Mesendoderm (in vitro differentiated cells): ENCODE results near the gene MRPL37.

Experiments used
- DNase-seq: peaks from one replicate; pipeline ENCODE4 v3.0.0; 2013
- H2AK5ac ChIP-seq: 2 replicates; pipeline ENCODE4 v1.6.1; 2013; ENCODE audit warnings: low read length, inconsistent platforms
- H2BK120ac ChIP-seq: 2 replicates; pipeline ENCODE4 v1.6.1; 2013; ENCODE audit warnings: low read depth, mild to moderate bottlenecking, low read length, moderate library complexity, mixed read lengths
- H2BK15ac ChIP-seq: replicated peaks from 2 replicates; pipeline ENCODE4 v1.6.1; 2013; ENCODE audit warnings: low read depth, mild to moderate bottlenecking, moderate library complexity
- H2BK5ac ChIP-seq: 2 replicates; pipeline ENCODE4 v1.6.1; 2013; ENCODE audit warnings: low read length, inconsistent platforms
- H3K18ac ChIP-seq: 2 replicates; pipeline ENCODE4 v1.6.1; 2013; ENCODE audit warnings: mild to moderate bottlenecking, low read length, mixed read lengths
- H3K23ac ChIP-seq: one replicate; pipeline ENCODE4 v1.6.1; 2013; ENCODE audit warnings: low read length
- H3K27ac ChIP-seq: 2 replicates; pipeline ENCODE4 v1.5.1; 2013; ENCODE audit warnings: low read depth, mild to moderate bottlenecking, inconsistent platforms, low read length, moderate library complexity
- H3K27me3 ChIP-seq: 2 replicates; pipeline ENCODE4 v1.6.1; 2013; ENCODE audit warnings: low read length, control low read depth, mild to moderate bottlenecking, inconsistent platforms; ENCODE audit not compliant: insufficient read depth, poor library complexity
- H3K36me3 ChIP-seq: 2 replicates; pipeline ENCODE4 v1.6.1; 2013; ENCODE audit warnings: low read length, inconsistent platforms; ENCODE audit not compliant: control insufficient read depth, insufficient read depth
- H3K4ac ChIP-seq: one replicate; pipeline ENCODE4 v1.6.1; 2013; ENCODE audit warnings: low read depth, mild to moderate bottlenecking, low read length, moderate library complexity
- H3K4me1 ChIP-seq: 2 replicates; pipeline ENCODE4 v1.6.1; 2013; ENCODE audit warnings: low read depth, low read length, inconsistent platforms; ENCODE audit not compliant: control insufficient read depth
- H3K4me2 ChIP-seq: 2 replicates; pipeline ENCODE4 v1.6.1; 2013; ENCODE audit warnings: low read length
- H3K4me3 ChIP-seq: 2 replicates; pipeline ENCODE4 v1.5.1; 2013; ENCODE audit warnings: mild to moderate bottlenecking, low read length
- H3K56ac ChIP-seq: one replicate; pipeline ENCODE4 v1.6.1; 2013; ENCODE audit warnings: low read length
- H3K79me1 ChIP-seq: 2 replicates; pipeline ENCODE4 v1.6.1; 2013; ENCODE audit warnings: low read length, inconsistent platforms
- H3K79me2 ChIP-seq: 2 replicates; pipeline ENCODE4 v1.6.1; 2013; ENCODE audit warnings: mild to moderate bottlenecking, low read length; ENCODE audit not compliant: control insufficient read depth, insufficient read depth
- H3K9ac ChIP-seq: 2 replicates; pipeline ENCODE4 v1.6.1; 2013; ENCODE audit warnings: low read length, inconsistent platforms
- H4K5ac ChIP-seq: one replicate; pipeline ENCODE4 v1.6.1; 2013; ENCODE audit warnings: low read length
- H4K8ac ChIP-seq: one replicate; pipeline ENCODE4 v1.6.1; 2013; ENCODE audit warnings: low read depth, mild to moderate bottlenecking, control low read depth, low read length, moderate library complexity
- WGBS: extraction: QIAGEN DNeasy Blood & Tissue Kit; methylation state at CpG from one replicate; pipeline ENCODE4 v1.1.7; 2013; ENCODE audit warnings: low lambda C conversion rate, missing lambda C conversion rate; ENCODE audit not compliant: insufficient coverage; ENCODE audit errors: extremely low coverage; 5-methylcytosine and 5-hydroxymethylcytosine counted together

MRPL37 gene

DNA sequence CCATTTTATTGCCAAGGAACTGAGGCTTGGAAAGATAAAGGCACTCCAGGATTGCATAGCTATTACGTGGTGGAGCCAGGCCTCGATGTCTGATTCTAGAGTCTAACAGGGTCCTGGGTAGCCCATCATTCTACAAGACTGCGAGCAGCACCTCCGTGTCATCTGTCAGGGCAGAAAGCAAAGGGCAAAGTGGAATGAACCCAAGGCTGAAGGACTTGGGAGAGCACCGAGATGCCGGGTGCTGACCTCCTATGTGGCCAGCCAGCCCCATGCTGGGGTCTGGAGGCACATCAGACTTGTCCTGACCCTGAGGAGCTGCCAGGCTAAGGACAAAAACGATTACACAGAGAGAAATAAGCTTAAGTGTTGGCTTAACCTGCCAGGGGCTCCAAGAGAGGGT is 62.3 kb downstream of the MRPL37 start:
- H3K79me2 ChIP-seq = peaks cover 35% of the 10 kb centered on the region
- H2BK120ac ChIP-seq = no peak overlapping the region
- H4K5ac ChIP-seq = no peak overlapping the region
- no peak overlapping the region for H3K4ac ChIP-seq
- no peak overlapping the region for H3K4me2 ChIP-seq
- H3K9ac ChIP-seq = no peak overlapping the region
- no peaks in the 10 kb centered on the region for H3K27me3 ChIP-seq
- H3K36me3 ChIP-seq = peaks cover 3% of the 10 kb centered on the region
- no peak overlapping the region for H3K18ac ChIP-seq
- no peak overlapping the region for H2BK5ac ChIP-seq
- no peak overlapping the region for H3K23ac ChIP-seq
- no peak overlapping the region for H2AK5ac ChIP-seq
- H3K4me1 ChIP-seq = no peaks in the 10 kb centered on the region
- no peak overlapping the region for H3K27ac ChIP-seq
- WGBS = no CpG with 5 or more reads among the region's 7 CpGs
- H2BK15ac ChIP-seq = no peak overlapping the region
- no peak overlapping the region for H4K8ac ChIP-seq
- no peak overlapping the region for H3K4me3 ChIP-seq
- no peak overlapping the region for H3K56ac ChIP-seq
- no peak for DNase-seq
- H3K79me1 ChIP-seq = peaks cover 56% of the 10 kb centered on the region

DNA sequence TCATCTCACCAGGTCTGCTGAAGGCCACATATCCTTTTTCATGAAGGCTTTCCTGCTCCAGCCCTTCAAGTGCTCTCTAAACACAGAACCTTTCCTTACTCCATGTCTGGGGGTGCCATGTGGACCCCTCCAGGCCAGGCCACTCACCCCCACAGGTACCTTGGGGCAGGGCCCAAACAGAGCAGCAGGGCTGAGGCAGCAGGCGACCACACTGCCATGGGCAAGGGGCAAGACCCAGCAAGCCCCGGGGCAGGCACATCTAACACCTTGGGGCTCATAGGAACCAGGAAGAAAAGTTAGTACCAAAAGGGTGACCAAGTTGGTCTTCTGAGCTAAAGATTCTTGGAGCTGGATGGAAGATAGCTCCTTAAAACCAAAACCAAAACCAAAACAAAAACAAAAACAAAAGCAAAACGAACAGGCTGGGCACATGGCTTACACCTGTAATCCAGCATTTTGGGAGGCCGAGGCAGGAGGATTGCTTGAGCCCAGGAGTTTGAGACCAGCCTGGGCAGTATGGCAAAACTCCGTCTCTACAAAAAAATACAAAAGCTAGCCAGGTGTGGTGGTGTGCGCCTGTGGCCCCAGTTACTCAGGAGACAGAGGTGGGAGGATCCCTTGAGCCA is 63.7 kb downstream of the MRPL37 start:
- Histone ChIP-seq H3K36me3 (no peaks in the 10 kb centered on the region), H3K4me1 (no peaks in the 10 kb centered on the region), H2BK15ac (no peak overlapping the region), H2AK5ac (no peak overlapping the region), H3K79me1 (peaks cover 59% of the 10 kb centered on the region), H3K27me3 (no peaks in the 10 kb centered on the region), H3K4me3 (no peak overlapping the region), H3K27ac (no peak overlapping the region), H2BK120ac (no peak overlapping the region), H3K56ac (no peak overlapping the region), H3K4ac (no peak overlapping the region), H3K18ac (no peak overlapping the region), H2BK5ac (no peak overlapping the region), H4K8ac (no peak overlapping the region), H3K23ac (no peak overlapping the region), H3K9ac (no peak overlapping the region), H3K79me2 (peaks cover 38% of the 10 kb centered on the region), H3K4me2 (no peak overlapping the region), H4K5ac (no peak overlapping the region)
- no peak for DNase-seq
- no CpG with 5 or more reads among the region's 6 CpGs for WGBS

DNA sequence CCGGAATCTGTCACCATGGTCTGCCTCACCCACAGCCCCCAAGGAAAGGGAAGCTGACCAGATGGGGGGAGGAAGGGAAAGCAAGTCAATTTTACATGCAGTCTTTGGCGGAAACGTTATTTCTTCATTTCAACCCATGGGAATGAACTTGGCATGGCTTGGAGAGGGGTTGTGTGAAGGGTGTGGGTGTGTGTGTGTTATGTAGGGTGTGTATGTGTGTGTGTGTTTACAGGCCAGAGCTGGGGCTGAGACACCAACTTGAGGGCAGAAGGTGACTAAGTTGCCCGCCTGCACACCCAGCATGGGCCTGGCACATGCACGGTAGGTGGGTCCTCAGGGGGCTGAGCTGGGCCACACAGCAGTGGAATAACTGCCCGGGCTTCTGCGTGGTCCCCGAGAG is 65.2 kb downstream of the MRPL37 start:
- Histone ChIP-seq H3K4me3 (no peak overlapping the region), H3K23ac (no peak overlapping the region), H4K5ac (no peak overlapping the region), H3K27me3 (no peaks in the 10 kb centered on the region), H2BK15ac (no peak overlapping the region), H3K79me1 (peaks cover 70% of the 10 kb centered on the region), H2AK5ac (no peak overlapping the region), H3K9ac (no peak overlapping the region), H3K79me2 (peaks cover 46% of the 10 kb centered on the region), H3K4me2 (no peak overlapping the region), H4K8ac (no peak overlapping the region), H3K4ac (no peak overlapping the region), H3K36me3 (no peaks in the 10 kb centered on the region), H2BK5ac (no peak overlapping the region), H3K56ac (no peak overlapping the region), H3K18ac (no peak overlapping the region), H3K27ac (no peak overlapping the region), H2BK120ac (no peak overlapping the region), H3K4me1 (no peaks in the 10 kb centered on the region)
- no peak for DNase-seq
- WGBS = no CpG with 5 or more reads among the region's 8 CpGs

DNA sequence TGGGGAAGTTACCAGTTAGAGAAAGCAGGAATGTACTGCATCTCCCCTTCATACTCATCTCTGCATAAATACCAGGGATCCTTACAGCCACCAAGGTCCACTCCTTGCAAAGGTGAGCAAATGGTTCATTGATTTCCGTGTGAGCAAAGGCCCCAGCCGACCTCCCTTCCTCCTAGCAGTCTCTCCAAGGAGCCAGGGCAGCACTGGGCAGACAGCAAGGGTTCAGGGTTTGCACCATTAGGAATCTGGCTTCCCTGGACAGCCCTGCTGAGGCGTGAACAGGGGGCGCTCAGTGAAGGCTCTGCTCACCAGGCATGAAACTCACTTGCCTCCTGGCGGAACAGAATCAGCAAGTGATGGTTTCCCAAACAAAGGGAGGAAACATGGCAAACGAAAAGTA is 65.7 kb downstream of the MRPL37 start:
- no peaks in the 10 kb centered on the region for H3K36me3 ChIP-seq
- H3K9ac ChIP-seq = no peak overlapping the region
- no peak for DNase-seq
- H3K4me1 ChIP-seq = no peaks in the 10 kb centered on the region
- no peak overlapping the region for H3K56ac ChIP-seq
- H3K23ac ChIP-seq = peak overlapping the region; percentile 30
- H3K4me3 ChIP-seq = no peak overlapping the region
- H3K18ac ChIP-seq = no peak overlapping the region
- H2BK5ac ChIP-seq = no peak overlapping the region
- H3K27me3 ChIP-seq = no peaks in the 10 kb centered on the region
- peaks cover 72% of the 10 kb centered on the region for H3K79me1 ChIP-seq
- H3K4ac ChIP-seq = no peak overlapping the region
- H3K27ac ChIP-seq = no peak overlapping the region
- H2AK5ac ChIP-seq = no peak overlapping the region
- H4K8ac ChIP-seq = no peak overlapping the region
- no CpG with 5 or more reads among the region's 6 CpGs for WGBS
- peaks cover 50% of the 10 kb centered on the region for H3K79me2 ChIP-seq
- H3K4me2 ChIP-seq = no peak overlapping the region
- no peak overlapping the region for H2BK120ac ChIP-seq
- no peak overlapping the region for H4K5ac ChIP-seq
- H2BK15ac ChIP-seq = no peak overlapping the region

DNA sequence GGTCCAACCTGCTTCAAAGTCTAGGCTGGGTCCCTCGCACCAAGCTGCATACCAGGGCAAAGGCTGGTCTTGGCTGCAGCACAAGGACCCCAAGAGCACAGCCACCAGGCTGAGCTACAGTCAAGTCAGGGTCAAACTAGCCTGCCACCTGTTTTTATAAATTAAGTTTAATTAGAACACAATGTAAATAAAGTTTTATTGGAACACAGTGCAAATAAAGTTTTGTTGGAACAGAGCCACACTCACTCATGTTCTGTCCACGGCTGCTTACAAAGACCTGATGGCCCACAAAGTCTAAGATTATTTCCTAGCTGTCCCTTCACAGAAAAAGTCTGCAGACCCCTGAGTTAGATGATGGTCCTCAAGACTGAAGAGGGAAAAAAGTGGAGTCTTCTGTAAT is 66.2 kb downstream of the MRPL37 start:
- Histone ChIP-seq H3K56ac (no peak overlapping the region), H3K23ac (peak overlapping the region; percentile 30), H2BK15ac (no peak overlapping the region), H3K79me1 (peaks cover 71% of the 10 kb centered on the region), H3K79me2 (peaks cover 52% of the 10 kb centered on the region), H3K36me3 (no peaks in the 10 kb centered on the region), H2BK120ac (no peak overlapping the region), H4K8ac (no peak overlapping the region), H3K27me3 (no peaks in the 10 kb centered on the region), H2BK5ac (no peak overlapping the region), H3K9ac (no peak overlapping the region), H3K4me2 (no peak overlapping the region), H2AK5ac (no peak overlapping the region), H3K4me1 (no peaks in the 10 kb centered on the region), H3K4me3 (no peak overlapping the region), H3K18ac (no peak overlapping the region), H3K27ac (no peak overlapping the region), H3K4ac (no peak overlapping the region), H4K5ac (no peak overlapping the region)
- no peak for DNase-seq
- WGBS = no CpG with 5 or more reads among the region's 2 CpGs

DNA sequence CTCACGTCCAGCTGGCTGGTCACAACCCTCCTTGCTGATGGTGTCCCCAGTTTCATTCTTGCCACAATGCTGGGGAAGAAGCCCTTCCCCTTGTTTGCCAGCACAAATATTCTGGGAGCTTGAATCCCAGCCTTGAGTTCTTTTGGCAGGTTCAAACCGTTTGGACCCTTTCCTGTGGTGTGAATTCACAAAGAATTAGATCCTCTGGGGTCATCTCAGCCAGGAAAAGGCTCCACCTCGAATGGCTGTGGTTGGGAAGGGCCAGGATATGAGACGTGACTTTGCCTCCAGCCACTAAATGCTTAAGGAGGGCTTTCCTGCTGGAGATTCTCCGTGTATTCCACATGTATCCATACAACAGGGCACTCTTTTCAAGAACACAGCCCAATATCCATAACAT is 66.9 kb downstream of the MRPL37 start:
- H3K18ac ChIP-seq = no peak overlapping the region
- no peak overlapping the region for H4K5ac ChIP-seq
- no peak overlapping the region for H2BK15ac ChIP-seq
- H3K36me3 ChIP-seq = no peaks in the 10 kb centered on the region
- no peak overlapping the region for H3K4me2 ChIP-seq
- no peak overlapping the region for H3K56ac ChIP-seq
- no peaks in the 10 kb centered on the region for H3K27me3 ChIP-seq
- H3K79me1 ChIP-seq = peaks cover 72% of the 10 kb centered on the region
- no peak overlapping the region for H2AK5ac ChIP-seq
- peaks cover 58% of the 10 kb centered on the region for H3K79me2 ChIP-seq
- no peak overlapping the region for H2BK120ac ChIP-seq
- no CpG with 5 or more reads among the region's 5 CpGs for WGBS
- H4K8ac ChIP-seq = no peak overlapping the region
- no peak overlapping the region for H3K4me3 ChIP-seq
- no peak overlapping the region for H3K27ac ChIP-seq
- no peak for DNase-seq
- H3K4ac ChIP-seq = no peak overlapping the region
- H3K23ac ChIP-seq = no peak overlapping the region
- no peak overlapping the region for H3K9ac ChIP-seq
- H2BK5ac ChIP-seq = no peak overlapping the region
- H3K4me1 ChIP-seq = no peaks in the 10 kb centered on the region
